Middle frontal gyrus (tissue), 1 donor: ENCODE measurements around the gene ANKRD40.
"Not testable (repeated sequence)": the region's sequence is repeated elsewhere in the genome, so short reads cannot be mapped to it uniquely, and the experiment has no call there.

Source experiments
- DNase-seq: peaks from one replicate; pipeline ENCODE4 v3.0.0-alpha.2; 2015; ENCODE audit warnings: low spot score; ENCODE audit errors: extremely low spot score

ANKRD40 gene

DNA sequence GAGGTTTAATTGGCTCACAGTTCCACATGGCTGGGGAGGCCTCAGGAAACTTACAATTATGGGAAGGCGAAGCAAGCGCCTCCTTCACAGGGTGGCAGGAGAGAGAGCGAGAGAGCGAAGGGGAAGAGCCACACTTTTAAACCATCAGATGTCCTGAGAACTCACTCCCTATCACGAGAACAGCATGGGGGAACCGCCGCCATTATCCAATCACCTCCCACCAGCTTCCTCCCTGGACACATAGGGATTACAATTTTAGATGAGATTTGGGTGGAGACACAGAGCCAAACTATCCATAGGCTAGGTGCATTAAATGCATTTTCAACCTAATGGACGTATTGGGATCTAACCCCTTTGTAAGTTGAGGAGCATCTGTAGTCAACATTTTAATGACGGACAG lies 4.9 kb upstream of the ANKRD40 start:
- DNase-seq: no peak

- DNase-seq: no peak
Measured at GRCh38 chr17:50710650-50711049, 2.9 kb upstream of the ANKRD40 start.

DNA sequence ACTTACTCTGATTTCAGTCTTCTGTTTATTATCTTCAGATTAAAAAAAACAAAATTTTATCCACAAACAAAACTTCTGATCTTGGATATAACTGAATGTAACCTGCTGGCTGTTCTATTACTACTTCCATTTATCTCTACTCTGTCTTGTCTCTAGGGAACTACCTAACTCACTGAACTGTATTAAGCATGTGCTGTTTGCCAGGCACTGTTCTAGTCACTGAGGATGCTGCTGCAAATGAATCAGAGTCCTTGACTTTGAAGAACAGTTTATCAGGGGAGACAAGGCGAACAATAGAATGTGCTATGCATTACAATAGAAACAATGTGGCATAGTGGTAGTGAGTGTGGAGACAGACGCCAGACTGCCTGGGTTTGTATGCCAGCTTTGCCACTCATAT lies 2.3 kb upstream of the ANKRD40 start:
- DNase-seq: no peak

DNA sequence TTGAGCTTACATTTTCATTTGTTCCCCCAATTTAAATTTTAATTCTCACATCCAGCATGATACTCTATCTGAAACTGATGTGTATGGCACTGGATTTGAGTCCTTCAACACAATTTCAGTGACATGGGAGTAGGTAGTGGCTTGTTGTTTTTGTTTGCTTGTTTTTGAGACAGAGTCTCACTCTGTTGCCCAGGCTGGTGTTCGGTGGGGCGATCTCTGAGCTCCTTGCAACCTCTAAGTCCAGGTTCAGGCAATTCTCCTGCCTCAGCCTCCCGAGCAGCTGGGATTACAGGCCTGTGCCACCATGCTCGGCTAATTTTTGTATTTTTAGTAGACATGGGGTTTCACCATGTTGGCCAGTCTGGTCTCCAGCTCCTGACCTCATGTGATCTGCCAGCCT lies 1.3 kb upstream of the ANKRD40 start:
- DNase-seq: not testable (repeated sequence)

DNA sequence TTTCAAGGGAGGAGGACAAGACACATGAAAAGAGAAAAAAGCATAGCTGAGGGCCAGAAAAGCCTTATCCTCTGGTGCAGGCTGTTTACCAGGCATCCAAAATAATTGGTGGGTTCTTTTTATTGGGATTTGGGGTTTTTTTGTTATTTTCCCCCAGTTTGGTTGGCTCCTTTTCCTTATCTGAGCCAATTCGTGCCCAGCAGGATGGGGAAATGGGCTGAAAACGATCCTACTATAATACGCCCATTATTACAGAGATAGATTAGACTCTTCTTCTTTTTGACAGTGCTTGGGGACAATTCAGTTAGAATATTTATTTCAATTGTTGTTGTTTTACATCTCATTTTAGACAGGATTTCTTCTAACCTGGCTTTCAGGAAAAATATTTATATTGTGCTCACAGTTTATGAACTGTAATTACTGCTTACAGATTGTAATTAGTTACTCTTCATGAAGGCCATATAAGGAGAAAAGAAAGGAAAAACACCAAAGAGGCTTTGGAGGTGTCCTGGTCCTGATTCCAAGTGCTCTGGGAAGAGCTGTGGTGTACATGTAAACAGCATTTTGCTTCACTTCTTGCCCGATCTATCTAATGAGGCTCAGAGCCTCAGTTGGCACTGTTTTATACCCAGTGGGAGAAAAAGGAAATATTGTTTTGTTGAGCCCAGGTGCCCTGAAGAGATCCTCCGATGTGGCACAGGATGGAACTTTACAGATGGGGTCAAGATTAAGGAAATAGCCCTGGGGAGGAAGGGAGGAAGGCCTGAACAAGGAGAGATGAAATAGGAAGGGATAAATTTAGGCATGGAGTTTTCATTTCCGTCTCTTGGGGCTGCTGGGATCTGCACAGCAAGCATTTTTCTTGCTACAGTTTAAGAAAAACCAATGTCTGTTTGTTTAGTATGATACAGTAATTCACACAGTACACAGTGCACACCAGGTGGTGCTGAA lies 611 bp upstream of the ANKRD40 start:
- no peak for DNase-seq

GRCh38 chr17:50703162-50703561 lies 4.6 kb downstream of the ANKRD40 start:
- no peak for DNase-seq

DNA sequence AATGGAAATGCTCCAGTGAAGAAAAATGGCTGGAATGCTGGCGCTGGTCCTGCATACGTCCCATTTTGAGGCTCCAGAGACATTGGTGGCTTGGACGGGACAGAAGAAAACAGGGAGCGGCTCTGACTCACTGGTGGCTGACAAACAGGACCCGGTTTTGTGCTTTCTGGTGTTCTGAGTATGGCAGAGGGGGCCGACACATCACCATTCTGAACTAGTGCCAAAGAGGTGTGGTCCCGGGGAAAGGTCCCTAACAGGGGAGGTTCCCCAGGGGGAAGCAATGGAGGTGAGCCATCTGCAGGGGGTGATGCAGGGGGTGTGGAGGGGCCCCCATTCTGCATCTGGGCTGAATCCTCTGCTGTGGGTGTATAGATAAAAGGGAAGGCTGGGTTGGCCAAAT lies 8.3 kb downstream of the ANKRD40 start:
- no peak for DNase-seq

DNA sequence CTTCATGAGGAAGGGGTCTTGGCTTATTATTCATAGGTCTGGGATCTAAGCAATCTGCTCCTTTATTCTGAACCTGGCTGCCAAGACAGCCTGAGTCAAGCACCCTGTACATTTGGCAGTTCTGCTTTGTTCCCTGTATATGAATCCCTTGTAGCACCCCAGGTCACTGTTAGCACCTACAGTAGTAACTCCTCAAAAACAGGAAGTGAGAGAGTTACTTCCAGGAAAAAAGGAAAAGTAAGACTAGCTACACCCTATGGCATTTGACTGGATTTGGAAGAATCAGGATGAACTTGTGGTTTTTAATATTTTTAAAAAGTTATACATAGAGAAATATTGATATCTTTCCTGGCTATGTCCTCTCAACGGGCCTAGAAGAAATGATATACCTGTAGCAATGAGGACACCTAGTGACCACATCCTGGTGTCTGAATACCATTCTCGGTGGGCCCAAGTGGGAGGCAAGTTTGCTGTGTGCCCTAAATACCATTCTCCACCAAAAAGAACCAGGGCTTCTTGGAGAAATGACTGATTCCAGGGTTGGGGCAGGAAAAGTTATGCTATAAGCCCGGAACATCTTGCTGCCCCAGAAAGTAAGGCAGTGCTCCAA lies 9.9 kb downstream of the ANKRD40 start:
- DNase-seq: no peak

DNA sequence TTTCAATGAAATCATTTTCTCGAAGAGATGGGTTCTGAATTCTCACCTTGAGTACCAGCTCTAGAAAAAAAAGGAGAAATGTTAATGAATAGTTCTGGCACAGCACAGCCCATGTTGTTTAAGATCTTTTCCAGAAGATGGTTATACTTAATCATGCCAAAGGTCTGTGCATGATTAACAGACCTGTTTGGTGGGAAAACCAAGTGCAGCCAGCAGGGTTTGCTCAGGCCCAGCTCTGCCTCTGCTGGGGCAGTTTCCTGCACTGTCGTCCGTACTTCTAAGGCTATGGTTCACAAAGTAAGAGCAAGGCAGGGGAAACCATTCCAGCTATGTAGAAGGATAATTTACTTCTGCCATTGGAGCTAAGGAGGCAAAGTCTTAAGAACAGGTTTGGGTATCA lies 10.7 kb downstream of the ANKRD40 start:
- DNase-seq: no peak

GRCh38 chr17:50696365-50696879 lies 11.3 kb downstream of the ANKRD40 start:
- DNase-seq: no peak

- DNase-seq: no peak
Measured at GRCh38 chr17:50693036-50693682, 14.6 kb downstream of the ANKRD40 start.

DNA sequence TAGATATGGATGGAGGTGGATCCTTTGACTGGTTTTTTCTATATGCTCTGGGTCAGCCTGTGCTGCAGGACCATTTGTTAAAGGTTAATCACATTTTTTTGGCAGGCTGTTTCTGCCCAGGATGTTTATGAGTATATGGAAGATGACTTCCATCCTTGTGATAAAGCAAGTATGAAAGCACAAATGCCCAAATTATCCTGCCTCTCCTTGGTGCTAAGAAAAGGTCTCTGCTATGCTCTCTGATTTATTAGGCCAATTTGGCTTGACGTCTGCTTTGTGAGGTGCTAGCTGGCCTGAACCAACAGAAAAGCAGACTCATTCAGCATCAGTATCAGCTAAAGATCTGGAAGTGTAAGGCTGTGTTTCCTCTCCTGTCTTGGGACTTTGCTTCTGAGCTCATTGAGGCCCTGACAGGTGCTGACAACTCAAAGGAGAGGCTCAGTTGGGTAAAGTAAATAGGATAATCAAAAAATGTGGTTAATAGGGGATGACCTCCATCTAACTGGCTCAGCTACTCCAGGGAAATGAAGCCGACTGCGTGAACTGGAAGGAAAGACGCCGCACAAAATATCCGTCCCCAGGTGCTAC lies 15.2 kb downstream of the ANKRD40 start:
- DNase-seq: no peak

DNA sequence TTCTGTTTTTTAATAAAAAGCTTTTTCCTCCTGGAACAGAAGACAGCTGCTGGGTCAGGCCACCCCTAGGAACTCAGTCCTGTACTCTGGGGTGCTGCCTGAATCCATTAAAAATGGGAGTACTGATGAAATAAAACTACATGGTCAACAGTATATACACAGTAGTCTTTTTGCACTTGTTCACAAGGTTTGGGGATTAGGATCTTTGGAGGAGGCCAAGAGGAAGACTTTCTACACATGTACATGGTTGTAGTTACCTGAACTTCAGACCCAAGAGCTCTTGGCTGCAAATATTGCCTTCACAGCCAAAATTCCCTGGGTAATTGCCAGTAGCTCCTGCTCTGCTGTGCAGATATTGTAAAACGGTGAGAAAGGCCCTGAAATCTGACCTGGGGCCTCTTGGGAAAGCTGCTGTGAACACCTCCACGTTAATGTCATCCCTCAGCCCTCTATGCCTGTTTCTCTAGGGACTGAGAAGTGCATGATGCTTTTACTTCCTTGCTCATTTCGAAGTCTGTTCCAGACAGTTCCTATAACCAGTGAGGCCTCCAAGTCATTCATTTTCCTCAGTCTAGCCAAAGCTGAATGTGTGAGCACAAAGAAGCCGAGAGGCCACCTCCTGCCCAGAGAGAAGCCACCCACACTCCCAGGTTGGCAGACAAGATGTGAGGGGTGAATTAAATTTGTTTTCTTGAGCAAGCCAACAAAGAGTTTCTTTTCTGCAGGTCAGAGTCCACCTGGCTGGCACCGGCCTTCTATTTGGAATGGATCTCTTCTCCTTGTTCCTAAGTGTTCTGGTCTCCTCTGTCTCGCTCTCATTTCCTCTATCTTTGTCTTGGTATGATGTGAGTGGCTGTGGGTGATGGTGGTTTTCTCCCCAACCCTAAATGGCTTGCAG lies 15.9 kb downstream of the ANKRD40 start:
- no peak for DNase-seq

- no peak for DNase-seq
Measured at GRCh38 chr17:50690887-50691549, 16.7 kb downstream of the ANKRD40 start.

DNA sequence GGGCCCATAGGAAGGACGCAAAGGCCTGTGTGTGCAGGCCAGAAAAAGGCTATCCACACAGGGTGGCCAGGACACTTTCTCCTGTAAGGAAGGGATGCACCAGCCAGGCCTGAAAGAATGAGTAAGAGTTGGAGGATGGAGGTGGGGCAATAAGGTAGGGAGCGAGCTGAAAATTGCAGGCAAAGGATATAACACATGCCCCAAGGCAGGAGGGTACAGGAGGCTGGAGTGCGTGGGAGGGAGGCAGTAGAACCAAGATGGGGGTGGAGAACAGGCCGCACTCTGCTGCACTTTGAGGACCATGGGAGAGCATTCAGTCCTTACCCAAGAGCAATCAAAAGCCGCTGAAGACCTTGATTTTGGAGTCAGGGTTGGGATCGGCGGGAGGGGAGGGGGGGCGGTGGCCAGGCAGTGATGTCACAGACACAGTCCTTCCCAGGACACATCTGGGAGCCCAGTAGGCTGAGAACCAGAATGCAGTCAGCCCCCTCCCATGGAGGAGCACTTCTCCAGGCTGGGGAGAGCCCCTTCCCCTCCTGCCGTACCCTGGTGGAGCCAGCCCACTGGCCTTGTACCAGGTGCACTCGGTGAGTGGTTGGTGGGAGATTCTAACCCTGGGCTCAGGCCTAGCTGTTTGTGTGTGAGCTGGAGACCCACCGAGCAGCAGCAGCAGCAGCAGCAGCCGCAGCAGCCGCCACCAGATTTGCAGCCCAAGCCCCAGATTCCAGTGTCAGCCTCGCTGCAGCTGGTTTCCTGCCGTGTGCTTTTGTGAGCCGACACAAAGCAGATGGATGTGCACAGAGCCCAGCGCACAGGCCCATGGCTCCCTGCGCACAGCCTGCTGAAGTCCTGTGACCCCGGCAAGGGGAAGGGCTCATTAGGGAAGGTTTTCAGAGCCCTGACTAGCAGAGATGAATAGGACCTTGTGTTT lies 17.5 kb downstream of the ANKRD40 start:
- DNase-seq: peak; percentile 13

DNA sequence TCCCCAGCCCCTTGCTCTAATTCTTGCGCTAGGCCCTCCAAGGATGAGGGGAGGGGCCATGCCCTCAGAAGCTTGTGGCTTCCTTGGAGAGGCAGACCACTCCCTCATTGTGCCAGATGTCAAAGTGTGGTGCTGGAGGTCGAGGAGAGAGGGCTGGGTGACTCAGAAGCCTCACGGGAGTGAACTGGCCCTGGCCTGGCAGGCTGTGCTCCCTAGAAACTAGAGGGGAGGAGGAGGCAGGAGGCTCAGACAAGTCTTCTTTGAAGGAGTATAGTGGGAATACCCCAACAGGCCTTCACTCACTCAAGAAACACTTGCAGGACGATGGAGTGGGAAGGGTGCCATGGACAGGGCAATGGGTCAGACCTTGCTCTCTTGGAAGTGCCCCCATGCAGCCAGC lies 18.5 kb downstream of the ANKRD40 start:
- no peak for DNase-seq

DNA sequence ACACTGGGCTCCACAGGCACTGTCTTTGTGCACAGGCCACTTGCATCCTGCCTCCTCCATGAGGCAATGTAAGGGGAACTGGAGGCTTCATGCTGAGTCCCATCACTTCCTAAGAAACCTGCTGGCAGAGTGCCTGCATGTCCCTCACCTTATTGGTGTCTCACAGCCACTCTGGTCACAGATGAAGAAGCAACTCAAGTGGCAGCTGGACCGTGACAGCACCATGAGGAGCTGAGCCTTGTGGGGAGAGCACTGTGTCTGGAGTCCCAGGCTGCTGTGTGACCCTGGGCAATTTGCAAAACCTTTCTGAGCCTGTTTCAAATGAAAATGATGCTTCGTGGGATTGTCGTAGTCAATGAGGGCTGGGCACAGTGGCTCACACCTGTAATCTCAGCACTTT lies 19.5 kb downstream of the ANKRD40 start:
- DNase-seq: no peak

DNA sequence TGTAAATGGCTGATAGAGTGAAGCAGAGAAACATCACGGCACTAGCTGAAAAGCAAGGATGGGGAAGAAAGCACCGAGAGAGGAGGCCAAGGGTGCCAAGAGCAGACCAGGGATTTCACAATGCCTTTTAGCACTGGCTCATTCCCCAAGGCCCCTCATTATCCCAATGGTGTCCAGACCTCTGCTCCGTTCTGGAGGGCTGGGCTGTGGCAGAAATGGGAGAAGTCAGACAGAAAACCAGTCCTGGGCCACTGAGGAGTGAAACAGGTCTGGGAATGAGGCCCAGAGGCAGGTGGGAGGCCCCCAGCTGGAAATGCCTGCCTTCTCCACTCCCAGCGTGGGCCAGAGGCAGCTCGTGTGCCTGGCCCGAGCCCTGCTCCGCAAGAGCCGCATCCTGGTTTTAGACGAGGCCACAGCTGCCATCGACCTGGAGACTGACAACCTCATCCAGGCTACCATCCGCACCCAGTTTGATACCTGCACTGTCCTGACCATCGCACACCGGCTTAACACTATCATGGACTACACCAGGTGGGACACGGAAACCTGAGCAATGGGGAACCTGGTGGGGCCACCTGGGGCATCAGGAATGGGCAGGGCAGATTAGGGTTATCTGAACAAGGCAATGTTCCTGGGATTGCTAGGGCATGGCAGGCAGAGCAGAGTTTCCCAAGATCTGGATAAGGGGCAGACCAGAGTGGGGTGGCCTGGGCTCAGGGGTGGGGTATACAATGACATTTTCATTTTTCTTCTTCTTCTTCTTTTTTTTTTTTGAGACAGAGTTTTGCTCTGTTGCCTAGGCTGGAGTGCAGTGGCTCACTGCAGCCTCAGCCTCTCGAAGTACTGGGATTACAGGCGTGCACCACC lies 20.3 kb downstream of the ANKRD40 start:
- DNase-seq: no peak
